Thyroid gland (tissue), 4 donors: ENCODE measurements around the gene MAP3K9. TPM values are rescaled to one million over a fixed set of nuclear protein-coding genes. Genes with fewer than 3 reads are reported as not detected.

Experiments used
- DNase-seq, 2 donors: peaks; one replicate each; pipeline ENCODE4 v3.0.0-alpha.2; 2019
- H3K27ac ChIP-seq, 3 donors: fragments of 200-600 bp; sonication (generic); 1 replicate in 2 of 3; 2 replicates in 1 of 3; pipeline ENCODE4 v1.5.1; 2016 to 2019; ENCODE audit warnings: mild to moderate bottlenecking in 1 of 3, moderate library complexity in 1 of 3
- H3K27me3 ChIP-seq: fragments of 200-600 bp; sonication (generic); one replicate; pipeline ENCODE4 v1.5.1; 2019
- H3K36me3 ChIP-seq, 2 donors: fragments of 200-600 bp; sonication (generic); one replicate each; pipeline ENCODE4 v1.5.1; 2016 to 2019
- H3K4me1 ChIP-seq, 2 donors: fragments of 200-600 bp; sonication (generic); one replicate each; pipeline ENCODE4 v1.5.1; 2017 to 2019
- H3K4me3 ChIP-seq, 3 donors: fragments of 200-600 bp; sonication (generic); replicated peaks in 1 of 3; 1 replicate in 2 of 3; 2 replicates in 1 of 3; pipeline ENCODE4 v1.5.1; 2016; ENCODE audit warnings: mild to moderate bottlenecking in 1 of 3
- H3K9me3 ChIP-seq: fragments of 200-600 bp; sonication (generic); one replicate; pipeline ENCODE4 v1.5.1; 2017
- CTCF ChIP-seq, 6 experiments: fragments of 200-600 bp in 3 of 6; fragments of 450-650 bp in 3 of 6; sonication (generic) in 3 of 6; IDR thresholded peaks; one replicate each; pipeline ENCODE4 v1.5.1; 2016 to 2019; ENCODE audit warnings: antibody characterized with exemption in 6 of 6, mild to moderate bottlenecking in 2 of 6, inconsistent platforms in 1 of 6, moderate library complexity in 1 of 6
- POLR2A ChIP-seq, 2 donors: fragments of 450-650 bp; IDR thresholded peaks; one replicate each; pipeline ENCODE4 v1.6.1; 2017; ENCODE audit warnings: antibody characterized with exemption in 2 of 2, mild to moderate bottlenecking in 2 of 2, moderate library complexity in 1 of 2
- WGBS, 2 donors: methylation state at CpG; one replicate each; pipeline ENCODE4 v1.1.5; 2017; 5-methylcytosine and 5-hydroxymethylcytosine counted together
- intact Hi-C: fragments of 100-400 bp; cut with DNase I; formaldehyde crosslinking; loops from one replicate; pipeline ENCODE4 v1.15.1; 2023
- total RNA-seq, 4 donors: library from RNA; depleted of rRNA; stranded (reverse); fragments of >200 nt; gene quantifications; one replicate each; pipeline ENCODE4 v1.2.3, GENCODE V29; 2016

Gene MAP3K9
- total RNA-seq, 4 donors from 2014 or later = 7.7 to 19.7 (median 11.9) TPM

GRCh38 chr14:70822530-70823185 is 13.3 kb upstream of the MAP3K9 start:
- Histone ChIP-seq H3K27me3 (no peaks in the 10 kb centered on the region), H3K27ac (no peak overlapping the region), H3K36me3 (no peaks in the 10 kb centered on the region), H3K4me3 (peak overlapping the region in 2 of 3 donors; percentile 22 to 55), H3K9me3 (no peaks in the 10 kb centered on the region), H3K4me1 (peaks cover 7% of the 10 kb centered on the region in 2 donors)
- no peak for TF ChIP-seq CTCF (IDR thresholded peaks at IDR 0.05)
- no peak for TF ChIP-seq POLR2A (IDR thresholded peaks at IDR 0.05)
- intact Hi-C loops = loop anchor here (10.0 kb wide), 1 partner anchor 72 kb away; no protein-coding TSS in a partner anchor
- 8 to 12% methylated on average over 24 to 26 of the region's 26 CpGs for WGBS, 2 donors
- DNase-seq = peak; percentile 31 to 39

GRCh38 chr14:70821584-70822529 is 12.5 kb upstream of the MAP3K9 start:
- WGBS, 2 donors = 1 to 4% methylated on average over 41 to 48 of the region's 77 CpGs
- Histone ChIP-seq H3K9me3 (no peaks in the 10 kb centered on the region), H3K4me3 (peak overlapping the region; percentile 10 to 55 (median 22)), H3K4me1 (peaks cover 7 to 9% of the 10 kb centered on the region in 2 donors), H3K36me3 (no peaks in the 10 kb centered on the region), H3K27me3 (no peaks in the 10 kb centered on the region), H3K27ac (peak overlapping the region in 1 of 3 donors; percentile 17)
- peak; percentile 41 to 45 for DNase-seq
- intact Hi-C loops = loop anchor here (10.0 kb wide), 1 partner anchor 73 kb away; no protein-coding TSS in a partner anchor
- TF ChIP-seq CTCF (IDR thresholded peaks at IDR 0.05) = no peak
- no peak for TF ChIP-seq POLR2A (IDR thresholded peaks at IDR 0.05)

- DNase-seq = no peak
- TF ChIP-seq POLR2A (IDR thresholded peaks at IDR 0.05) (no peak), CTCF (IDR thresholded peaks at IDR 0.05) (no peak)
- 78 to 80% methylated on average over 8 of the region's 8 CpGs for WGBS, 2 donors
- Histone ChIP-seq H3K27ac (no peak overlapping the region), H3K27me3 (no peaks in the 10 kb centered on the region), H3K9me3 (no peaks in the 10 kb centered on the region), H3K4me3 (no peak overlapping the region), H3K36me3 (no peaks in the 10 kb centered on the region), H3K4me1 (peaks cover 4 to 7% of the 10 kb centered on the region in 2 donors)
- intact Hi-C loops = loop anchor here (5.0 to 10.0 kb wide), 2 partner anchors 102 to 194 kb away; no protein-coding TSS in a partner anchor
Observed at GRCh38 chr14:70816525-70816924, 7.2 kb upstream of the MAP3K9 start.

GRCh38 chr14:70814466-70814865 is 5.2 kb upstream of the MAP3K9 start:
- WGBS, 2 donors = 84 to 90% methylated on average over 1 of the region's 1 CpG
- Histone ChIP-seq H3K27me3 (no peaks in the 10 kb centered on the region), H3K4me3 (no peak overlapping the region), H3K4me1 (peaks cover 4 to 9% of the 10 kb centered on the region in 2 donors), H3K36me3 (no peaks in the 10 kb centered on the region), H3K27ac (no peak overlapping the region), H3K9me3 (no peaks in the 10 kb centered on the region)
- intact Hi-C loops = loop anchor here (10.0 kb wide), 1 partner anchor 100 kb away; no protein-coding TSS in a partner anchor
- no peak for DNase-seq
- no peak for TF ChIP-seq CTCF (IDR thresholded peaks at IDR 0.05)
- no peak for TF ChIP-seq POLR2A (IDR thresholded peaks at IDR 0.05)
